ENCODE results near the gene CAMK1D. TPM values are rescaled to one million over a fixed set of nuclear protein-coding genes. Genes with fewer than 3 reads are reported as not detected.

The CAMK1D gene
- total and polyA plus RNA-seq, 2 of the 8 experiments (the other 6 are each of a cell fraction or from before 2014, with no cell fraction given), result 3.5 to 10.6 TPM

GRCh38 chr10:12847361-12847975 lies 498.1 kb downstream of the CAMK1D start (continued):
- TF ChIP-seq SP2 (IDR thresholded peaks at IDR 0.05; ENCODE audit: low read length), result peak; percentile 48; the same call in 1 of the 2 replicates
- TF ChIP-seq KDM1A (IDR thresholded peaks at IDR 0.05; ENCODE audit: borderline replicate concordance, low read length), result no peak
- TF ChIP-seq RFX5 (IDR thresholded peaks at IDR 0.05; ENCODE audit: borderline replicate concordance, low read depth, low read length), result no peak
- TF ChIP-seq SIRT6 (IDR thresholded peaks at IDR 0.05; ENCODE audit: low read length), result no peak
- TF ChIP-seq GABPA (IDR thresholded peaks at IDR 0.05; ENCODE audit: borderline replicate concordance, insufficient read depth, low read length), result 0 out of 2 replicates have a peak, but pooled peaks have one; percentile 32
- no peak for TF ChIP-seq FOSL1 (IDR thresholded peaks at IDR 0.05; ENCODE audit: insufficient read depth, low read depth, low read length)
- TF ChIP-seq EP300 (IDR thresholded peaks at IDR 0.05; ENCODE audit: borderline replicate concordance in 1 of 2, low read depth in 2 of 2, low read length in 2 of 2), result no peak
- no peak for TF ChIP-seq SP1 (IDR thresholded peaks at IDR 0.05; ENCODE audit: low read depth, low read length)
- TF ChIP-seq SAP30 (IDR thresholded peaks at IDR 0.05; ENCODE audit: insufficient read depth, insufficient replicate concordance, low read length), result no peak
- TF ChIP-seq TCF12 (IDR thresholded peaks at IDR 0.05; ENCODE audit: low read depth, low read length), result no peak
- TF ChIP-seq TAF7 (optimal IDR thresholded peaks at IDR 0.05; ENCODE audit: borderline replicate concordance, low read depth, low read length), result no peak
- no peak for TF ChIP-seq GTF2F1 (IDR thresholded peaks at IDR 0.05; ENCODE audit: borderline replicate concordance, low read depth, low read length)
- no peak for TF ChIP-seq SIX5 (IDR thresholded peaks at IDR 0.05; ENCODE audit: low read depth, low read length)
- TF ChIP-seq NRF1 (IDR thresholded peaks at IDR 0.05; ENCODE audit: low read depth, low read length), result no peak
- no peak for TF ChIP-seq BRCA1 (IDR thresholded peaks at IDR 0.05; ENCODE audit: low read depth, low read length)
- no peak for TF ChIP-seq ATF2 (IDR thresholded peaks at IDR 0.05; ENCODE audit: low read length)
- TF ChIP-seq, protein P1, sequence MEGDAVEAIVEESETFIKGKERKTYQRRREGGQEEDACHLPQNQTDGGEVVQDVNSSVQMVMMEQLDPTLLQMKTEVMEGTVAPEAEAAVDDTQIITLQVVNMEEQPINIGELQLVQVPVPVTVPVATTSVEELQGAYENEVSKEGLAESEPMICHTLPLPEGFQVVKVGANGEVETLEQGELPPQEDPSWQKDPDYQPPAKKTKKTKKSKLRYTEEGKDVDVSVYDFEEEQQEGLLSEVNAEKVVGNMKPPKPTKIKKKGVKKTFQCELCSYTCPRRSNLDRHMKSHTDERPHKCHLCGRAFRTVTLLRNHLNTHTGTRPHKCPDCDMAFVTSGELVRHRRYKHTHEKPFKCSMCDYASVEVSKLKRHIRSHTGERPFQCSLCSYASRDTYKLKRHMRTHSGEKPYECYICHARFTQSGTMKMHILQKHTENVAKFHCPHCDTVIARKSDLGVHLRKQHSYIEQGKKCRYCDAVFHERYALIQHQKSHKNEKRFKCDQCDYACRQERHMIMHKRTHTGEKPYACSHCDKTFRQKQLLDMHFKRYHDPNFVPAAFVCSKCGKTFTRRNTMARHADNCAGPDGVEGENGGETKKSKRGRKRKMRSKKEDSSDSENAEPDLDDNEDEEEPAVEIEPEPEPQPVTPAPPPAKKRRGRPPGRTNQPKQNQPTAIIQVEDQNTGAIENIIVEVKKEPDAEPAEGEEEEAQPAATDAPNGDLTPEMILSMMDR (IDR thresholded peaks at IDR 0.05; ENCODE audit: control extremely low read depth in 1 of 3, insufficient read depth in 1 of 3, low read depth in 1 of 3, low read length in 3 of 3), result peak; percentile 89 to 95 (median 90)
- no peak for TF ChIP-seq POLR2AphosphoS5 (IDR thresholded peaks at IDR 0.05; ENCODE audit: low read depth, low read length)
- no peak for TF ChIP-seq HDAC2 (IDR thresholded peaks at IDR 0.05; ENCODE audit: borderline replicate concordance in 1 of 2, low read depth in 2 of 2, low read length in 2 of 2)
- TF ChIP-seq NANOG (IDR thresholded peaks at IDR 0.05; ENCODE audit: insufficient read depth, low read depth, low read length, poor library complexity, severe bottlenecking), result no peak

All from H1 (cell line).